ENCODE results near the gene PRXL2C.
"Not testable (repeated sequence)": the region's sequence is repeated elsewhere in the genome, so short reads cannot be mapped to it uniquely, and the experiment has no call there.

Gene PRXL2C

GRCh38 chr9:96649620-96650324, 5.3 kb downstream of the PRXL2C start:
- no peak for DNase-seq

- DNase-seq = no peak
Observed at GRCh38 chr9:96646081-96646991, 8.8 kb downstream of the PRXL2C start.

- no peak for DNase-seq
Observed at GRCh38 chr9:96644137-96644536, 11.0 kb downstream of the PRXL2C start.

- DNase-seq = no peak
Observed at GRCh38 chr9:96641514-96641913, 13.6 kb downstream of the PRXL2C start.

- no peak for DNase-seq
Observed at GRCh38 chr9:96638606-96639364, 16.3 kb downstream of the PRXL2C start.

GRCh38 chr9:96636368-96636767, 18.7 kb downstream of the PRXL2C start:
- no peak for DNase-seq

GRCh38 chr9:96633579-96633978, 21.5 kb downstream of the PRXL2C start:
- DNase-seq = not testable (repeated sequence)

- no peak for DNase-seq
Observed at GRCh38 chr9:96626912-96627311, 28.2 kb downstream of the PRXL2C start.

- DNase-seq = no peak
Observed at GRCh38 chr9:96621618-96622017, 33.5 kb downstream of the PRXL2C start.

GRCh38 chr9:96620832-96621269, 34.3 kb downstream of the PRXL2C start:
- DNase-seq = no peak

- DNase-seq = no peak
Observed at GRCh38 chr9:96620181-96620514, 35.0 kb downstream of the PRXL2C start.

- peak; percentile 34 for DNase-seq
Observed at GRCh38 chr9:96619491-96620180, 35.5 kb downstream of the PRXL2C start, which contains the start of gene CDC14B. Gene CDC14B (minus strand): TSS chr9:96619843. CDS start chr9:96619378, 465 bp downstream.

GRCh38 chr9:96619124-96619465, 36.0 kb downstream of the PRXL2C start:
- no peak for DNase-seq

GRCh38 chr9:96618209-96619123, 36.7 kb downstream of the PRXL2C start:
- no peak for DNase-seq

GRCh38 chr9:96617439-96618185, 37.5 kb downstream of the PRXL2C start:
- no peak for DNase-seq

GRCh38 chr9:96616817-96617438, 38.2 kb downstream of the PRXL2C start:
- DNase-seq = no peak

- no peak for DNase-seq
Observed at GRCh38 chr9:96615411-96615810, 39.7 kb downstream of the PRXL2C start.

- not testable (repeated sequence) for DNase-seq
Observed at GRCh38 chr9:96614664-96615063, 40.5 kb downstream of the PRXL2C start.

GRCh38 chr9:96612966-96613589, 42.0 kb downstream of the PRXL2C start:
- no peak for DNase-seq
